ENCODE results near the gene FADS6. TPM values are rescaled to one million over a fixed set of nuclear protein-coding genes. Genes with fewer than 3 reads are reported as not detected.

The FADS6 gene
- total and polyA plus RNA-seq, 5 donors = 0.05 TPM; not detected in 4

GRCh38 chr17:74832421-74832820, 61.0 kb downstream of the FADS6 start:
- ATAC-seq = no peak
- no peaks in the 10 kb centered on the region for H3K9me3 ChIP-seq (ENCODE audit: control insufficient read depth, low read length)
- 92% methylated on average over 9 of the region's 9 CpGs for WGBS

DNA sequence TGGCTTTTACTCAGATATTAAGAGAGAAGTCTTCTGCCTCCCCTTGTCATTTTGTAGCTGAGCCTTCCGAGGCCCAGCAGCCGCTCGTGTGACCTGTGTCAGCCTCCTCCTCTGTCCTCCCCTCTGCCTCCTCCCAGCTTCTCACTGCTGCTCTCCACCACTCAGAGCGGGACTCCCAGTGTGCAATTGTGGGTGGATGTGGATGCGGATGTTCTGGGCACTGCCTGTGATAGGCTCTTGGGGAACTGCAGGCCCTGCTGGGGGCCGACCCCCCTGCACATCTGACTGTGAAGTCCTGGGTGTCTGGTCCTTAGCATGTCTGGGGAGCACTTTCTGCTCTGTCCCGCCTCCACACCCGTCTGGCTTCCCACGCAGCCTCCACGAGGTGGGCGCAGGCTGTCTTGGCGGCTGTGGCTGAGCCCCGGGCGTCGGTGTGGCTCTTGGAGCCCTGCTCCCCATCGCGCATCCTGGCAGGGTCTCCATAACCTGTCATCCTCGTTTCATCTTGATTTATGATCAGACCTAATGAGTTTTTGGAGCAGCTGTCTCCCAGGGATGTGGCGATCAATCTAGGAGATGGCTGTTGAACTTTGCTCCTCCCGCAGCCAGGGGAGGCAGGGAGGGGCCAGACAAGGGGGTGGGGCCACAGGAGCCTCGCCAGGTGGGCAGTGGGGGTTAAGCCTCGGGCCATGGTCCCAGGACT, 61.8 kb downstream of the FADS6 start:
- ATAC-seq (no peak), DNase-seq (no peak)
- Histone ChIP-seq H3K4me1 (ENCODE audit: control insufficient read depth, insufficient read depth, low read length) (no peaks in the 10 kb centered on the region), H3K9me3 (ENCODE audit: control insufficient read depth, low read length) (no peaks in the 10 kb centered on the region), H3K27ac (ENCODE audit: low read length) (no peak overlapping the region), H3K4me3 (ENCODE audit: low read length) (no peak overlapping the region), H3K27me3 (ENCODE audit: control insufficient read depth, insufficient read depth) (no peaks in the 10 kb centered on the region)
- intact Hi-C loops (cut with DNase I) = no loop called here
- WGBS = 88% methylated on average over 22 of the region's 22 CpGs

More at GRCh38 chr17:74832421-74832820, 61.0 kb downstream of the FADS6 start:
- intact Hi-C loops (cut with DNase I) = no loop called here
- Histone ChIP-seq H3K27me3 (ENCODE audit: control insufficient read depth, insufficient read depth) (no peaks in the 10 kb centered on the region), H3K27ac (ENCODE audit: low read length) (no peak overlapping the region), H3K4me1 (ENCODE audit: control insufficient read depth, insufficient read depth, low read length) (no peaks in the 10 kb centered on the region), H3K4me3 (ENCODE audit: low read length) (no peak overlapping the region)
- no peak for DNase-seq

DNA sequence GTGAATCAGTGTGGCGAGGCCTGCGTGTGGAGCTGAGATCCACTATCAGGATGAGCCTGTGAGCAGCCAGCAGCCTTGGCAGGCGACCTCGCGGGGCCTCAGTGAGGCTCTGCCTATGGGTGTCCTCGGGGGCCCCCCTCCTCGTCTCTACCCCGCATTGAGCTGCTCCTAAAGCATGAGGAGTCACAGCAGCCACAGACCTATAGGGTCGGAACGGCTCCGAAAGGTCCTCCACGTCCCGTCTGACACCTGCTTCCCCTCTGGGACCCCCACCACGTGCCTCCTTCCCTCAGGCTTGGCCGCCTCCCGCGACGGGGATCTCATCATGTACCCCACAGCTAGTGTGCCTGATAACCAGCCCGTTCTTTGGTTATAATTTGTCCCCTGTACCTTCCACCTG, 62.6 kb downstream of the FADS6 start:
- H3K27me3 ChIP-seq (ENCODE audit: control insufficient read depth, insufficient read depth) = no peaks in the 10 kb centered on the region
- H3K9me3 ChIP-seq (ENCODE audit: control insufficient read depth, low read length) = no peaks in the 10 kb centered on the region
- intact Hi-C loops (cut with DNase I) = no loop called here
- H3K27ac ChIP-seq (ENCODE audit: low read length) = no peak overlapping the region
- no peak overlapping the region for H3K4me3 ChIP-seq (ENCODE audit: low read length)
- 91% methylated on average over 19 of the region's 19 CpGs for WGBS
- no peak for DNase-seq
- no peak for ATAC-seq
- H3K4me1 ChIP-seq (ENCODE audit: control insufficient read depth, insufficient read depth, low read length) = no peaks in the 10 kb centered on the region

DNA sequence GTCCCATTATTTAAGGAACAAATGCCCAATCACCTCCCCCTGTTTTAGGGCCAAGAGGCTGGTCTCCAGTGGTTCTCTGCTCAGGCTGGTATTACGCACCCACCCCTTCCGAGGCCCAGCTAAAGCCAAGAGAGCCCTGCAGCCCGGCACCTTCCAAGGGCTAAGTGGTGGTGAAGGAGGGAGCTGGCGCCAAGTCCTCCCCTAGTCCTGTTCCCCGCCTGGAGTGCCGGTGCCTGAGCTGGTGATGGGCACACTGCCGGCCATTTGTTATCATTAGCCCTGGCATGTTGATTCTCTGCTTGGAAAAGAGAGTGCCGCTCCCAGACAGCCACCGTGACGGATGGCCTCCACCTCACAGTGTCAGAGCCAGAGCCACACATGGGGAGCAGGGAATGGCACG, 65.6 kb downstream of the FADS6 start:
- no peak overlapping the region for H3K27ac ChIP-seq (ENCODE audit: low read length)
- DNase-seq (peak in 1 of 3 donors; percentile 67), ATAC-seq (peak; percentile 29 to 36)
- intact Hi-C loops (cut with DNase I) = no loop called here
- H3K4me1 ChIP-seq (ENCODE audit: control insufficient read depth, insufficient read depth, low read length) = no peaks in the 10 kb centered on the region
- H3K4me3 ChIP-seq (ENCODE audit: low read length) = no peak overlapping the region
- WGBS = 75% methylated on average over 11 of the region's 11 CpGs
- H3K9me3 ChIP-seq (ENCODE audit: control insufficient read depth, low read length) = no peaks in the 10 kb centered on the region
- H3K27me3 ChIP-seq (ENCODE audit: control insufficient read depth, insufficient read depth) = no peaks in the 10 kb centered on the region

Other genes starting within 250 kb of the FADS6 start
- gene CD300LF, start 180.7 kb downstream of the FADS6 start, total RNA-seq = under 1 TPM in 3 of 4 donors, not detected in 1; 0.25 to 0.62 (median 0.34) TPM
- gene CD300LF, start 180.7 kb downstream of the FADS6 start, polyA plus RNA-seq = 0.05 TPM
- 1 to 10 TPM; 1.1 to 3.4 (median 1.2) TPM for gene RAB37, start 156.4 kb downstream of the FADS6 start, total RNA-seq
- gene RAB37, start 156.4 kb downstream of the FADS6 start, polyA plus RNA-seq = 1.5 TPM
- 10 to 100 TPM in 2 of 4 donors, 1 to 10 TPM in 2; 6.1 to 11.6 (median 9.7) TPM for gene NHERF1, start 145.0 kb downstream of the FADS6 start, total RNA-seq
- gene NHERF1, start 145.0 kb downstream of the FADS6 start, polyA plus RNA-seq = 7.2 TPM
- gene NAT9, start 117.3 kb downstream of the FADS6 start, total RNA-seq = 10 to 100 TPM; 21.7 to 31.1 (median 25.0) TPM
- 16.8 TPM for gene NAT9, start 117.3 kb downstream of the FADS6 start, polyA plus RNA-seq
- 10 to 100 TPM; 30.4 to 62.8 (median 51.3) TPM for gene GRIN2C, start 33.7 kb downstream of the FADS6 start, total RNA-seq
- gene GRIN2C, start 33.7 kb downstream of the FADS6 start, polyA plus RNA-seq = 31.4 TPM
- gene FDXR, start 20.6 kb downstream of the FADS6 start, total RNA-seq = 10 to 100 TPM in 1 of 4 donors, 1 to 10 TPM in 3; 4.9 to 10.5 (median 7.1) TPM
- gene FDXR, start 20.6 kb downstream of the FADS6 start, polyA plus RNA-seq = 9.9 TPM
- gene USH1G, start 29.6 kb upstream of the FADS6 start, total RNA-seq = under 1 TPM; 0.06 to 0.59 (median 0.27) TPM
- gene USH1G, start 29.6 kb upstream of the FADS6 start, polyA plus RNA-seq = 0.23 TPM
- gene OTOP2, start 30.6 kb upstream of the FADS6 start, total RNA-seq = not detected
- not detected for gene OTOP2, start 30.6 kb upstream of the FADS6 start, polyA plus RNA-seq
- not detected for gene OTOP3, start 42.3 kb upstream of the FADS6 start, total RNA-seq
- gene OTOP3, start 42.3 kb upstream of the FADS6 start, polyA plus RNA-seq = not detected
- 10 to 100 TPM in 2 of 4 donors, 1 to 10 TPM in 2; 6.5 to 11.9 (median 10.1) TPM for gene HID1, start 79.1 kb upstream of the FADS6 start, total RNA-seq
- gene HID1, start 79.1 kb upstream of the FADS6 start, polyA plus RNA-seq = 12.0 TPM
- gene CDR2L, start 94.0 kb upstream of the FADS6 start, total RNA-seq = 10 to 100 TPM; 11.0 to 17.5 (median 14.2) TPM
- gene CDR2L, start 94.0 kb upstream of the FADS6 start, polyA plus RNA-seq = 13.8 TPM
- gene MRPL58, start 119.0 kb upstream of the FADS6 start, total RNA-seq = 10 to 100 TPM; 35.1 to 44.6 (median 37.3) TPM
- 62.6 TPM for gene MRPL58, start 119.0 kb upstream of the FADS6 start, polyA plus RNA-seq
- 100 to 1,000 TPM; 702 to 831 (median 748) TPM for gene ATP5PD, start 153.3 kb upstream of the FADS6 start, total RNA-seq
- 2,009 TPM for gene ATP5PD, start 153.3 kb upstream of the FADS6 start, polyA plus RNA-seq
- 10 to 100 TPM; 22.3 to 27.5 (median 23.1) TPM for gene KCTD2, start 153.6 kb upstream of the FADS6 start, total RNA-seq
- 22.8 TPM for gene KCTD2, start 153.6 kb upstream of the FADS6 start, polyA plus RNA-seq
- gene SLC16A5, start 194.3 kb upstream of the FADS6 start, total RNA-seq = 10 to 100 TPM; 12.7 to 21.6 (median 18.5) TPM
- 12.7 TPM for gene SLC16A5, start 194.3 kb upstream of the FADS6 start, polyA plus RNA-seq
- 10 to 100 TPM in 1 of 4 donors, 1 to 10 TPM in 3; 9.4 to 10.9 (median 9.6) TPM for gene ARMC7, start 216.3 kb upstream of the FADS6 start, total RNA-seq
- 7.7 TPM for gene ARMC7, start 216.3 kb upstream of the FADS6 start, polyA plus RNA-seq
- gene NT5C, start 238.1 kb upstream of the FADS6 start, total RNA-seq = 10 to 100 TPM; 29.1 to 35.9 (median 33.3) TPM
- gene NT5C, start 238.1 kb upstream of the FADS6 start, polyA plus RNA-seq = 37.5 TPM